Activated CD4-positive, alpha-beta T cell treated with anti-CD3 and anti-CD28 coated beads, Interleukin-2, amount 50 U/mL, for 16 hours (primary cell): ENCODE measurements around the gene PARP12.

Experiments
- DNase-seq: peaks from one replicate; pipeline ENCODE4 v3.0.0-alpha.2; 2020

PARP12 gene

DNA sequence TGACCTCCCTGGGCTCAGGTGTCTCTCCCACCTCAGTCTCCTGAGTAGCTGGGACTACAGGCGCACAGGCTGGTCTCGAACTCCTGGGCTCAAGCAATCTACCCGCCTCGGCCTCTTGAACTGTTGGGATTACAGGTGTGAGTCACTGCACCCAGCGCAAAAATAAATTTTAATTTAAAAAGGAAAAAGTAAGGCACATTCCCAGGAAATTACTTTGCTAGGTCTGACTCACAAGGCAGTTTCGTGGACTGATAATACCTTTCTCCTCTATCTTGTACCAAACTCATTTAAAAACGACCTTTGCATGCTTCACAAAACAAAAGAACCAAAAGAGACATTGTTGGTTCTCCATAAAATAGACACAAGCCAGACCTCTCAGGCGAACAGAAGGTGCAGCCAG, 29.7 kb downstream of the PARP12 start:
- no peak for DNase-seq

DNA sequence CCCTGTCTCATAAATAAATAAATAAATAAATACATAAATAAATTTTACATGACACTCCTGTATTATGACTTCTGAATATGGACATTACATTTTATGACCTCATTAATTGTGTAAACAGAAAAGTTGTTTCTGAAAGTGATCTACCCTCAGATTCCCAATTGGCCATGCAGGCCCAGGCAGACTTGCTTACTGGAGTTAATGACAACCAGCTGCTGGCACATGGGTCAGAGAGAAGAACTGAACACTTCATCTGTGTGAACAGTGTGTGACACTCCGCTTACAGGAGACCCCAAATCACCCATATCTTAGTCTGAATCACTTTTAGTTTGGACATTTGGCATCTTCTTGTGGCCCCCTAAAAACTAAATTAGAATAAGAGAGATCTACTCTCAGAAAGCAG, 31.4 kb downstream of the PARP12 start:
- DNase-seq: no peak

DNA sequence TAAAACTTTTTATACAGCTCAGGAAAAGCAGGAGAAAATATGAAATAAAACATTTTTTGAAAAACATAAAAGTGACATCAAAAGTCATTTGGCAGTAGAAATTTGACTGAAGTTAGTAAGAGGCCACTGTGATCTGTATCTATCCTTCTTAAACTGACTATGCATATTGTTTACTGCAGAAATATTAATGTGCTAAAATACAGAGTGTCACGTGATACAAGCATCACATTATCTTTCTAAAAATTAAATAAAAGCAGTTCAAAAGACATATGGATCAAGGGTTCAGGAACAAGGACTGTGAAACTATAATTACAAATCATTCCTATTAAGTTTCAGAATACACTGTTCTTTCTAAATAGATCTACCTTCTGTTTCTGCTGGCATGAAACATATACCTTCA, 33.7 kb downstream of the PARP12 start:
- DNase-seq: no peak

DNA sequence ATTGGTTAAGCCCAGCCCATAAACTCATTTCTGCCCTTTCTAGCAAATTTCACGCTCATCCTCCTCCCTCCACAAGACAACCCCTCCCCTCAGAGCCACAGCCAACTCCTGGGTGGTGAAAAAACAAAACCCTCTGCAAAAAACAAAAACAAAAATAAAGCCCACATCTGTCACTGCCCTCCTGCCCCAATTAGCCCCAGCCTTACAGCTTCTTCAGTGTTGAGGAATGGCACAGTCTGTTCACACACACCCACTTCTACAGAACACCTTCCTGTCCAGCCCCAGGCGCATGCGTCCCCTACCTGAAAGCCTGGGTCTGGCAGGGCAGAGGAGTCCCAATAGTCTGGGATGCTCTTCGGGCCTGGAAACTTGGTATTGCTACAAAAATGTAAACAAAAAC, 34.4 kb downstream of the PARP12 start:
- no peak for DNase-seq

DNA sequence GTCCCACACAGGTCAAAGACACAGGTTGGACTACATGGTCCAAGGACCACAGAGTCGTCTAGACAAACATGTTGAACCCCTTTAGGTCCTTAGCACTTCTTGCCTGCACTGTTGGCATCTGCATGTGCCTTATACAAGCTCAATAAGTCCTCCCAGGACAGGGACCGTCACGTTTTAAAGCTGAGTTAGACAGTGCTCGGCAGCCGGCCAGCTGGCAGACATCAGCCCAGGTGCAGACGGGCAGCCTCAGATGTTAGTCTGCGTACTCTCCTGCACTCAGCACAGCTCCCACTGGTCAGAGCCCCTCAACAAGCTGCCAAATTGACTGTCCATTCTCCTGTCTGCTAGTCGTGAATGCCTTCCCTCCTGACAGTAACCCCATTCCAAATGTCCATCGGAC, 34.9 kb downstream of the PARP12 start:
- DNase-seq: no peak

DNA sequence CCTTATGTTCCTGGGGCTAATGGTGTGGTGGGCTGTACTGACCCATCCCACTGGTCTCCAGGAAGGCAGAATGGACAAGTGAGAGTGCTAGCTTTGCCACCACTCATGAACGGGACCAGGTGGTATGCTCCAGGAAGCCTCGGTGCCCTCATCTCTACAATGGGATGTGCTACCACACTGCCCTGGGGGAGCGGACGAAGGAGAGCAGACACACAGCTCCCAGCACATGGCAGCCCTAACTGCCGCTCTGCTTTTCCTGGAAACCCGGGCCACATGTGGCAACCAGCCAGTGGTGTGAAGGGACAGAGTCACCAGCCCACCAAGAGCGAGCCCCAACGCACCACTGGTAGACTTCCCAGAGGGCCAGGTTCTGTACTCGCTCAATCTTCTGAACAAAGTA, 35.8 kb downstream of the PARP12 start:
- no peak for DNase-seq

DNA sequence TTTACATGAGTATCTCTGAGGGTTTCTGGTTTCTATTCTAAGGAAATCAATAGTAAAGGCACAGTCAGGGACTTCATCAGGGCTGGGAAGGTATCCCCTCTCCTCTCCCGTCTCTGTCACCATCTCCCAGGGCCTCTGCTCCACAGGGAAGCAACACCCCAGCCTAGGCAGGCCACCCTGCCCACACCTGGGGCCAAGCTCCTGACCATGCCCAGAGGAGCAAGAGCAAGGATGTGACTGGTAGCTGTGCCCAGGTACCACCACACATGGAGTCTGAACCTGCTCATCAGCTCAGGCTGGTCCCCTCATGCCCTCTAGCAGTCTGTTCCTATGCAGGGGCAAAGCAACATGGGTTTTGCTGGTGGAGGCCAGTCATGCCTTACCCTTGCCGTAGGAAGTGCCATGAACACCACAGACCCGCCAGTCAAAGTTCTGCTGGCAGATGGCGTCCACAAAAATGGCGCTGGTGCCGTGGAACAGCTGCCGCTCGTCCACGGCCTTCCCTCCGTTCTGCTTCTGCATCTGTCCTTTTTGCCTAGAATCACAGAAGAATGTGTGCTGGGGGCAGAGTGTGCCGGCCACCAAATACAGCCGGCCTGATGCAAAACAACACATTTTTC, 36.8 kb downstream of the PARP12 start:
- no peak for DNase-seq

DNA sequence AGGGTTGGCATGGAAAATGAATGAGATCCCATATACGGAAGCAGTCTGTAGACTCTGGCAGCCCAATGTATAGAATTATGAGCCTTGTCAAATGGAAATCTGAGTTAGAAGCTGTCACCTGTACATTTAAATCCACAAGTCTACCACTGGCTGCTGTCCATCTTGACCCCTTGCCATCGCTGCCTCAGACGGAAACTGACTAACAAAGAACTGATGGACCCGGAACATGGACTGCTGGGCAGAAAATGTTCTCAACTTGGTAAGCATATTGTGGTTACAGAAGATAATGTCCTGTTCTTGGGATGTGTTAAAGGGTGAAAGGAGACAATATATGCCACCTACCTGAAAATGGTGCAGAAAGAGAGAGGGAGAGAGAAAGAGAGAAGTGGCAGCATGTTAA, 37.5 kb downstream of the PARP12 start:
- no peak for DNase-seq

DNA sequence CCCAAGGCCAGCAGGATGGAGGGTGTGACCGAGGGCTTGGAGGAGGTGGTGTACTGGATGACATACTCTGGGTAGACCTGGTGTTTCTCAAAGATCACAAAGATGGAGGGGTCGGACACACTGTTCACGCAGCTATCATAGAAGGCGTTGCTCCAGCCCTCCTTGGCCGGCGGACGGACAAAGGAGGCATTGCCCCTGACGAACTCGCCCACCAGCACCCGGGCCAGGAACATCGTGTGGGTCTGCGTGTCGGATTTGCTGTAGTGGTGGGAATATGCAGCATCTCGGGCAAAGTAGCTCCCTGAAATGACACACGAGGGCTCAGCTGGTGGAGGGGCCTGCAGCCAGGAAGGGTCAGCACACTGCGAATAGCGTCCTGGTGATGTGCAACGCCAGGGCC, 38.2 kb downstream of the PARP12 start:
- no peak for DNase-seq

DNA sequence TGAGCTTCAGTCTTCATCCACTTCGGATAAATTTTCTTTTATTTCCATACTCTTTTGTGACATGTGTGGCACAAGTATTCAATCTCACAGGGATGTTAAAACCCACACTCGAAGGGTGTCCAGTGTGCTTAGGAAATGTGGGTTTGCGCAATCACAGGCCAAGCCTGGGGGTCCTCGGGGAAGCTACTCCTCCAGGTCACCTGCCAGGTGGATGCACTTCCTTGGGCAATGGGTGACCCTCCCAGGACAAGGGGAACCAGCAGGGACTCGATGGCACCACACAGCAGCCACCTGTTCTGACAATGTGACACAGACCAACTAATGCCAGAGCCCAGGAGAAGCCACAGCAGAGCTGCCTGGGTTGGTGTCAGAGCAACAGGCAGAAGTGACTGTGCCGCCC, 39.0 kb downstream of the PARP12 start:
- DNase-seq: no peak

DNA sequence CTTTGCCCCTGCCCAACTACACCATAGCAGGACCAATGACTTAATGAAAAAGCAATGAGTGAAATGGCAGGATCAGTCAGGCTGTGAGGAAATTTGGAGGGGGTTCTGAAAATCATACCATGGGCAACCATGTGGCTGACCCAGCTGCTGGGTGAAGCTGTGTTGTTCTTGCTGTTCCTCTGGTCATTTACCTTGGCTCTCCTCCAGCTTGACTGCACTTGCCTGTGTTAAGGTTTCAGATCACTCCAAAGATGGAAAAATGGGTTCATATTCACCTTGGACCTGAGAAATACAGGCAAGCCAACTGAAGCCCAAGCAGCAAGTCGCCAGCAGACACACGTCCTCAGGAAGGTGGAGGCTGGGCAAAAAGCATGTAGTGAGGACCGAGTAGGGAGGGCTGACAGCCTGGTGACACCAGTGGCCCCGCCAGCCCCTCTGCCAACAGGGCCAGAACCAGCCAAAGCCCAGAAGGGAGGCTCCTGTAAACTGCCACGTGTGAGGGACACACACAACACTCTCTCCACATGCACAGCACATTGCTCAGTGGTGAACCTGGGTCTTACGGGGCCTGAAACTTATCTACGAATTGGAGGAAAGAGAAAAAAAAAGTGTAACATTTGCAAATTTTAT, 40.1 kb downstream of the PARP12 start:
- DNase-seq: no peak

DNA sequence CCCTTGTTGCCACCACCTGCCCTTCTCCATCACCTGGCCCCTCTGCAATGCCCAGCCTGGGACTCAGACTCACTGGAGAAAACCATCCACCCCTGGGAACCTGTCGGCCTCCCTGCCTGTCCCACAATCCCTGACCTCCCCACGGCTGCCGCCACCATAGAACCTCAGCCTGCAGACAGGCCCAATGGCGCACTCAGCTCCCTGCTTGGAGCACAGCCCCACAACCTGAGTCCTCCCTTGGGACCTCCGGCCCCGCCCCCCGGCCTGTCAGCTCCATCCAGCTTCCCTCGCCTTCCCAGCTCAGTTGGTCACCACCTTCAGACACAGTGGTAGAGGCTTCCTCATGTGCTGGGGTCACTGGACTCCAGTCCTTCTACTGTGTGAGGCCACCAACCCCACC, 41.1 kb downstream of the PARP12 start:
- DNase-seq: no peak

DNA sequence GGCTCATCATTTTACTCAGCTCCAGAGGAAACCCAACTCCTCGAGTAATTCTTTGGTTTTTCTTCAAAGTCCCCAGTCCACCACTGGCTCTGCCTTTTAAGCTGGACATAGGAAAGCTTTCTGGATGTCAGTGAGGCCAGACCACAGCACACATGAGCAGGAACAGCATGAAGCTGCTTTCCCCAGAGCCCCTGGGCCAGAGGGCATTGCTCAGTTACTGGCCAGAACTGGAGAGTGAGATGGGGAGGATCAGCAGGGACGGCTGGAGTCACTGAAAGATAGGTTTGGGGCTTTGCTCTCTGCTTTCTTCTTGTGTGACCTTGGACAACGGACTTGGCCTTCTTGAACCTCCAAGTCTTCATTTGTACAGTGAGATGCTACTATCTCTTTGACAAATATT, 43.1 kb downstream of the PARP12 start:
- DNase-seq: no peak

DNA sequence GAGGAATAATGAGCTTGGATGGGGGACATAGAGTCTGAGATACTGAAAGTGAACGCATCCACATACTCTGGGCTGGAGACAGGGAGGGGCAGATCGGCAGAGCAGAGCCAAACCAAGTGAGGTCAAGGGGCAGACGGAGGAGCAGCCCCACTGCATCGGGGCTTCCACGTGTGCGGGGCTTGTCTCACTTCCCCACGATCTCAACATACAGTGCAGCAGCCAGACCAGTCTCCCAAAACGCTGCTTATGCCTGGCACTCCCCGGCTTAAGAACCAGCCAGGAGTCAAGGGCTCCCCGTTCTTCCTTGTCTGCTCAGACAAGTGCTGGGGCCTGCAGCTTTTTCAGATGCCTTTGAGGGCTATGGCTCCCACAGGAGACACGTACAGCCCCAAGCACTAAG, 43.6 kb downstream of the PARP12 start:
- DNase-seq: no peak

DNA sequence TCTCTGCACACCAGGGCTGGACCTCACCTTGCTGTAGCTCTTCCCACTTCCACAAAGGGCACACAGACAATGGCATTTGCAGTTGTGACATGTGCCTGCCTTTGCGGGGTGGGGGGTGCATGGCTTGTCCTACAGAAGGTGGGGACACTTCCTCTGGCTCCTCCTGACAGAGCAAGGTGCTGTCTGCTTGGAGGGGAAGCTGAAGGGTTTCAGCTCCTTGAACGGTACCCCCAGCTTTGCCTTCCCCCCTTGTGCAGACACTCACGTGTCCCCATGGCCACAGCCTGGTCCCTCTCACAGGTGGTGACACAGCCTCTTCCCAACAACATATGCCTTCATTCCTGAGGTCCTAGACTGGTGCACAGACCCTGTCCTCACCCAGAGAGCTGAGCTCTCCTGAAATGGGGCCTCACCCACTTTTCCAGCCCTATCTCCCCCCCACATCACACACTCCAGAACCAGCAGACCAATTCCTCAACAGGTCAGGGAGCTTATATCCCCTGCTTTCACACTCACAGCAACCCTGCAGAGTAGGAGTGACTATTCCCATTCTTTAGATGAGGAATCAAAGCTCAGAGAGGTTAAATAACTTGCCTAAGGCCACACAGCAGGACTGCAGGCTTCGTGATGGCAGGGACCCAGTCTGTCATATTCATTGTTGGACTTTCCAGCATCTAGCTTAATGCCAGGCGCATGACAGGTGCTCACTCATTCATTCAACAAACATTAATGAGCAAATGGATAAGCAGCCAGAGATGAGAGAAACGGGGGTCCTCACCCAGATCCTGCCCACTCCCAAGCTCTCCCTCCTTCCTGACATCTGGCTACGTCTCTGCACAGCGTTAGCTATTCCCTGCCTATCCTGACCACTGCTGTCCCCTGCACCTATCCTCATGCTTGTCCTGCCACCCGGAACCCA, 44.4 kb downstream of the PARP12 start:
- DNase-seq: no peak

DNA sequence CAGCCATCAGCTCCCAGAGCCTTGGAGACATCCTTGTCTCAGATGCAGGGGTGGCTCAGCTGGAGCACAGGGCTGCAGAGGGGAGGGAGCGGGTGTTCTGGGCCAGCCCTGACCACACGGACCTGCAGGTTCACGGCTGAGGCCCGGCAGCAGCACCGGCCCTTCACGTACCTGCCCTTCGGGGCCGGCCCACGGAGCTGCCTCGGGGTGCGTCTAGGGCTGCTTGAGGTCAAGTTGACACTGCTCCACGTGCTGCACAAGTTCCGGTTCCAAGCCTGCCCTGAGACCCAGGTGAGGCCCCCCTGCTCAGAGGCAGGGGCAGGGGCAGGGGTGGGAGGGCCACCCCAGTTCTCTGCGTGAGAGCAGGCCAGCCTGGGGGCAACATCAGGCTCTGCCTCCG, 45.2 kb downstream of the PARP12 start:
- DNase-seq: no peak

DNA sequence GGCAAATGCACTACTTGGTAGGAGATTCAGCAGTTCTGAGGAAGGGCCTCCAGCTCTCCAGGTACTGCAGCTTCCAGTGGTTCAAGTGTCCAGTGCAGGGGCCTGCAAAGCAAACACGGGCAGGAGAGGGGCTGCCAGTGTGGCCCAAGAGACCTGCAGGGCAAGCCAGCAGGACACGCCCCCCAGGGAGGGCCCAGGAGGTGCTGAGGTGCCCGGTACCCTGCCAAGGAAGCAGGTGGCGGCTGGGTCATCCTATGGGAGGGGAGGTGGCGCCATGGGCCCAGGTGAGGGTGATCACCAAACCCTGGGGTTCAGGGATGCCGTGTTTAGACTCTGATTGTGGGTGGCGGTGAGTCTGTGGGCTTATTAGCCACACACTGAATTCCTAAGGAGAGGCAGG, 45.7 kb downstream of the PARP12 start:
- no peak for DNase-seq

DNA sequence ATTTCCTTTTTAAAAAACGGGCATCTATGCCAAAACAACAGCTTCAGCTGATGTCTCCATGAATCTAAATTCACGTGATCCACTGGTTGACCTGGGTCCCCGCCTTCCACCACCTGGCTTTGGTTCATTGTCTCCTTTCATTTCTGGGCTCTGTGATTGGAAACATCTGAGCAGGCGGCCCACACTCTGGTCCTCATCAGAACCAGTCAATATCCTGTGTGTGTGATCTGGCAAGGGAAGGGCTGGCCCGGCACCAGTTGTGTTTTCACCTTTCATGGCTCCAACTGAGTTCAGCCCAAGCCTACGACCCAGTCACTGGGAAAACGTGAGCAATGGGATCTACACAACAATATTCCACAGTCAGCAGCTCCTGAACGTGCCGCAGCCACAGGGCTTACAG, 46.2 kb downstream of the PARP12 start:
- DNase-seq: no peak

DNA sequence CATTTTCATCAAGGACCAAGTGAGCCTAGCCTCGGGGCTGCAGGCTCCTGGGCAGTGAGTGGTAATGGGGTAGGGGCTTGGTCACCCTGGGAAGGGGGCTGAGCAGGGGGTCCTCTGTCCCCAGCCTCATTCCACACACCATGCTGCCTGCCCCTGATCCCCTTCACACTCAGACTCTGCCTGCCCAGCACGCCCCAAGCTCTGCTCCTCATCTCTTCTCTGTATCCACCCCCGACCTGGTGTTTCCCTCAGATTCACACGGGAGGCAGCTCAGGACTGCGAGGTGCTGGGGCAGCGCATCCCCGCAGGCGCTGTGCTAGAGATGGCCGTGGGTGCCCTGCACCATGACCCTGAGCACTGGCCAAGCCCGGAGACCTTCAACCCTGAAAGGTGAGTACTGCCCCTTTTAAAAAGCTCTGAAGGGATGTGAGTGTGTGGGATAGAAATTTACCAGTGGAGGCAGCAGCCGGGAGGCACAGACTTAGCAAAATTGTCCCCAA, 47.2 kb downstream of the PARP12 start:
- DNase-seq: no peak

DNA sequence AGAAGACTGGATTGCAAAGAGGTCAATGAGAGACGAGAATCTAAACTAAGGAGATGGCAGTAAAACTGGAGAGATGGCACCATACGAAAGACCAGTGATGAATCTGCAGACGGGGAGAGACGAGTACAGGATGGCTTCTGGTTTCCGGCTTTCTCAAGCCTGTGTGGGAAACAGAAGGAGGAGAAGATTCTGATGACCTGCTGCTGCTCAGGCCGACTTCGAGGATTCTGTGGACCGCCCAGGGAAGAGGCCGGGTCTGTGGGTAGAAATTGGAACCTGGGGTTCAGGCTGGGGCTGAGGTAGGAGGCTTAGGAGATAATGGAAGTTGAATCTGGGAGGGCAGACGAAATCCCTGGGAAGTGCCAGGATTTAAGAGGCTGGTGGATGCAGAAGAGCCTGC, 48.6 kb downstream of the PARP12 start:
- DNase-seq: no peak

DNA sequence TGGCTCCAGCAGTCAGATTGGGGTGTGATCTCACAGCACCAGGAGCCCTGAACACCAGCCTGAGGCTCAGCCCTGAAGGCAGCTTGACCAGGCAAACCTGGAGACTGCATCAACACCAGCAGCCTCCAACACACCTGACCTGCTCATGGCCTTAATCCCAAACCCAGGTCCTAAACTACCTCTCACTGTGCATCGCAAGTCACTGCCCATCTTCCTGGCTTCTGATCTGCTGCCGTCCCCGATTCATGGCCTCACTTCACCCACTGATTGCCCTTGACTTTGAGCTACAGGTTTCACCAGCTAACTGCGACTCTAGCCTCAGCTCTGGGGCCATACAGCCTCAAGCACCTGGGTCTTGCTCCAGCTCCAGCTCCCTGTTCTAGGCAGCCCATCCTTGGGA, 49.1 kb downstream of the PARP12 start:
- no peak for DNase-seq

DNA sequence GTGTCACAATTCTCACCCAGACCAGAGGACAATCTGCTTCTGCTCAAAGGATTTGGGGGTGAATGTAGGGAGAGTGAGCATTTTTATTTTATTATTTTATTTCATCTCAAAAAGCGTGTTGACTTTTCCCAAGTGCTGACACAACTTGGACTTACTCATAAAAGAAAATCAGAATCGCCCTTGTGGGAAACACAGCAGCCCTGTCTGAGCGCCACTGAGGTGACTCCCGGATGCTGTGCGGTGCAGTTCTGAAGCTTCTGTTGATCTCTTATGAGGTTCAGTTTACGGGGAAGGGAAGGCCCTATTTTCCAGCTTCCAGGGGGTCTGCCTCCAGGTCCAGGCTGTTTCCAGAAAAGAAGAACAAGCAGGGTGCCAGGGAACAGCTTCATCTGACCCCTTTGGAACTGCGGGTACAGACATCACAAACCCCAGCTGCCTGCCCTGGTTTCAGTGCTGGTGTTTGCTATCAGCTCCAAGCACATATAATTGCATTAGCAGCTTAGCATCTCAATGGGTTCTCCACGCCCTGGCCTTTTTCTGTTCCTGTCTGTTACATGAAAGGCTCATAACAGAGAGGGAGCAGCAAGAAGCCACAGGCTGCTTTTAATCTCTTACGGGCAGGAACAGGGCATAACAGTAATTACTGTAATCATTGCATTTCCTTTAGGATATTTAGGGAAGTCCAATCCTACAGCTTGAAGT, 52.4 kb downstream of the PARP12 start:
- no peak for DNase-seq

DNA sequence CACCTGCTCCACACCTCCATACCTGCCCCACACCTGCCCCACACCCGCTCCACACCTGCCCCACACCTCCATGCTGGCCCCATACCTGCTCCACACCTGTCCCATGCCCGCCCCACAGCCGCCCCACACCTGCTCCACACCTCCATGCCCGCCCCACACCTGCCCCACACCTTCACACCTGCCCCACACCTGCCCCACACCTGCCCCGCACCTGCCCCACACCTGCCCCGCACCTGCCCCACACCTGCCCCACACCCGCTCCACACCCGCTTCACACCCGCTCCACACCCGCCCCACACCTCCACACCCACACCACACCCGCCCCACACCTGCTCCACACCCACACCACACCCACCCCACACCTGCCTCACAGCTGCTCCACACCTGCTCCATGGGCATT, 53.0 kb downstream of the PARP12 start:
- DNase-seq: no peak
